Measurements from ENCODE around the gene GRIA3.

- TF ChIP-seq POLR2A (IDR thresholded peaks at IDR 0.05) = no peak
- no peak for TF ChIP-seq CTCF (IDR thresholded peaks at IDR 0.05)
- TF ChIP-seq EP300 (IDR thresholded peaks at IDR 0.05) = no peak
Measured at GRCh38 chrX:123504047-123504446, 320.0 kb downstream of the GRIA3 start.
